DND-41 (cell line): ENCODE data around the gene TRIM34.

Source experiments
- ATAC-seq: fragments of 200-7000 bp; cut with Tn5 transposase; 3 replicates; pipeline ENCODE4 v1.9.1; 2021; ENCODE audit warnings: low read depth; ENCODE audit not compliant: insufficient read depth
- DNase-seq: peaks from one replicate; pipeline ENCODE4 v3.0.0-alpha.2; 2020
- H2AFZ ChIP-seq: 2 replicates; pipeline ENCODE4 v1.6.0; 2012; ENCODE audit warnings: low read depth, low read length
- H3K27ac ChIP-seq: 2 replicates; pipeline ENCODE4 v1.5.1; 2012; ENCODE audit warnings: low read length, inconsistent platforms
- H3K27me3 ChIP-seq: fragments of 200-600 bp; sonication (generic); 2 replicates; pipeline ENCODE4 v1.6.0; 2012; ENCODE audit warnings: low read length, mild to moderate bottlenecking, inconsistent platforms; ENCODE audit not compliant: insufficient read depth, poor library complexity
- H3K36me3 ChIP-seq: 2 replicates; pipeline ENCODE4 v1.5.1; 2012; ENCODE audit warnings: low read length, inconsistent platforms; ENCODE audit not compliant: insufficient read depth
- H3K4me1 ChIP-seq: 2 replicates; pipeline ENCODE4 v1.5.1; 2012; ENCODE audit warnings: mild to moderate bottlenecking, low read length; ENCODE audit not compliant: insufficient read depth
- H3K4me2 ChIP-seq: 2 replicates; pipeline ENCODE4 v1.6.0; 2012; ENCODE audit warnings: mild to moderate bottlenecking, moderate library complexity, low read length, inconsistent platforms; ENCODE audit not compliant: insufficient read depth
- H3K4me3 ChIP-seq, 2 experiments: fragments of 200-600 bp in 1 of 2; shearing (Covaris generic) in 1 of 2; 2 replicates each; pipeline ENCODE4 v1.5.1; 2012 to 2016; ENCODE audit warnings: inconsistent platforms in 2 of 2, low read length in 2 of 2, mild to moderate bottlenecking in 2 of 2, low read depth in 1 of 2, moderate library complexity in 1 of 2
- H3K79me2 ChIP-seq: 2 replicates; pipeline ENCODE4 v1.6.0; 2012; ENCODE audit warnings: low read length, inconsistent platforms; ENCODE audit not compliant: insufficient read depth
- H3K9ac ChIP-seq: 2 replicates; pipeline ENCODE4 v1.6.0; 2012; ENCODE audit warnings: low read depth, mild to moderate bottlenecking, inconsistent platforms, low read length, moderate library complexity
- H3K9me3 ChIP-seq: 2 replicates; pipeline ENCODE4 v1.5.1; 2012; ENCODE audit warnings: low read length, moderate library complexity, mild to moderate bottlenecking, inconsistent platforms; ENCODE audit not compliant: insufficient read depth, severe bottlenecking
- H4K20me1 ChIP-seq: 2 replicates; pipeline ENCODE4 v1.6.0; 2012; ENCODE audit warnings: low read length; ENCODE audit not compliant: insufficient read depth
- EZH2 ChIP-seq: IDR thresholded peaks from 3 replicates; pipeline ENCODE4 v1.6.1; 2012; ENCODE audit warnings: borderline replicate concordance, low read depth, mild to moderate bottlenecking, moderate library complexity, low read length, inconsistent platforms; ENCODE audit not compliant: severe bottlenecking
- TF ChIP-seq, protein P1 (sequence below): IDR thresholded peaks from 2 replicates; pipeline ENCODE4 v1.5.1; 2012; ENCODE audit warnings: borderline replicate concordance, low read length, moderate library complexity, mild to moderate bottlenecking; ENCODE audit not compliant: poor library complexity, severe bottlenecking; ENCODE audit errors: extremely low read depth

TRIM34 gene

GRCh38 chr11:5631417-5631816, 6.6 kb downstream of the TRIM34 start:
- H3K9ac ChIP-seq, result no peak overlapping the region
- H3K79me2 ChIP-seq, result no peaks in the 10 kb centered on the region
- DNase-seq (no peak), ATAC-seq (no peak)
- no peaks in the 10 kb centered on the region for H3K9me3 ChIP-seq
- no peak for TF ChIP-seq EZH2
- TF ChIP-seq, protein P1, sequence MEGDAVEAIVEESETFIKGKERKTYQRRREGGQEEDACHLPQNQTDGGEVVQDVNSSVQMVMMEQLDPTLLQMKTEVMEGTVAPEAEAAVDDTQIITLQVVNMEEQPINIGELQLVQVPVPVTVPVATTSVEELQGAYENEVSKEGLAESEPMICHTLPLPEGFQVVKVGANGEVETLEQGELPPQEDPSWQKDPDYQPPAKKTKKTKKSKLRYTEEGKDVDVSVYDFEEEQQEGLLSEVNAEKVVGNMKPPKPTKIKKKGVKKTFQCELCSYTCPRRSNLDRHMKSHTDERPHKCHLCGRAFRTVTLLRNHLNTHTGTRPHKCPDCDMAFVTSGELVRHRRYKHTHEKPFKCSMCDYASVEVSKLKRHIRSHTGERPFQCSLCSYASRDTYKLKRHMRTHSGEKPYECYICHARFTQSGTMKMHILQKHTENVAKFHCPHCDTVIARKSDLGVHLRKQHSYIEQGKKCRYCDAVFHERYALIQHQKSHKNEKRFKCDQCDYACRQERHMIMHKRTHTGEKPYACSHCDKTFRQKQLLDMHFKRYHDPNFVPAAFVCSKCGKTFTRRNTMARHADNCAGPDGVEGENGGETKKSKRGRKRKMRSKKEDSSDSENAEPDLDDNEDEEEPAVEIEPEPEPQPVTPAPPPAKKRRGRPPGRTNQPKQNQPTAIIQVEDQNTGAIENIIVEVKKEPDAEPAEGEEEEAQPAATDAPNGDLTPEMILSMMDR, result no peak
- no peaks in the 10 kb centered on the region for H3K4me1 ChIP-seq
- H4K20me1 ChIP-seq, result no peaks in the 10 kb centered on the region
- no peak overlapping the region for H3K27ac ChIP-seq
- no peaks in the 10 kb centered on the region for H3K27me3 ChIP-seq
- H3K36me3 ChIP-seq, result no peaks in the 10 kb centered on the region; the same call in 1 of the 2 replicates
- no peak overlapping the region for H2AFZ ChIP-seq
- no peak overlapping the region for H3K4me3 ChIP-seq
- H3K4me2 ChIP-seq, result no peak overlapping the region

- ATAC-seq, result no peak
- Histone ChIP-seq H3K4me1 (no peaks in the 10 kb centered on the region), H3K9ac (no peak overlapping the region), H3K4me3 (no peak overlapping the region), H4K20me1 (no peaks in the 10 kb centered on the region), H3K79me2 (no peaks in the 10 kb centered on the region), H3K9me3 (no peaks in the 10 kb centered on the region), H2AFZ (no peak overlapping the region), H3K27ac (no peak overlapping the region), H3K36me3 (no peaks in the 10 kb centered on the region; the same call in 1 of the 2 replicates), H3K27me3 (no peaks in the 10 kb centered on the region), H3K4me2 (no peak overlapping the region)
- DNase-seq, result no peak
- TF ChIP-seq, protein P1, result no peak
- no peak for TF ChIP-seq EZH2
Observed at GRCh38 chr11:5631969-5632635, 7.3 kb downstream of the TRIM34 start.

- TF ChIP-seq, protein P1, result no peak
- no peak for TF ChIP-seq EZH2
- Histone ChIP-seq H3K4me3 (no peak overlapping the region), H2AFZ (no peak overlapping the region), H3K9ac (no peak overlapping the region), H3K9me3 (no peaks in the 10 kb centered on the region), H3K36me3 (no peaks in the 10 kb centered on the region; the same call in 1 of the 2 replicates), H3K27me3 (no peaks in the 10 kb centered on the region), H3K4me2 (no peak overlapping the region), H3K4me1 (no peaks in the 10 kb centered on the region), H3K79me2 (no peaks in the 10 kb centered on the region), H4K20me1 (no peaks in the 10 kb centered on the region), H3K27ac (no peak overlapping the region)
- ATAC-seq (no peak), DNase-seq (no peak)
Observed at GRCh38 chr11:5639953-5640352, 15.2 kb downstream of the TRIM34 start.
